Vagina (tissue), 2 donors: ENCODE results near the gene PZP. TPM values are rescaled to one million over a fixed set of nuclear protein-coding genes. Genes with fewer than 3 reads are reported as not detected.
"Not testable (repeated sequence)": the region's sequence is repeated elsewhere in the genome, so short reads cannot be mapped to it uniquely, and the experiment has no call there.

Source experiments
- DNase-seq, 2 donors: peaks; one replicate each; pipeline ENCODE4 v3.0.0-alpha.2; 2017; ENCODE audit errors: extremely low spot score in 2 of 2
- H3K27ac ChIP-seq: fragments of 200-600 bp; sonication (generic); one replicate; pipeline ENCODE4 v1.5.1; 2019
- H3K27me3 ChIP-seq: fragments of 200-600 bp; sonication (generic); one replicate; pipeline ENCODE4 v1.5.1; 2019
- H3K36me3 ChIP-seq, 2 donors: fragments of 200-600 bp; sonication (generic); one replicate each; pipeline ENCODE4 v1.5.1; 2017 to 2019
- H3K4me1 ChIP-seq: fragments of 200-600 bp; sonication (generic); one replicate; pipeline ENCODE4 v1.5.1; 2019
- H3K4me3 ChIP-seq, 2 donors: fragments of 200-600 bp; sonication (generic); 1 replicate in 1 of 2; 2 replicates in 1 of 2; pipeline ENCODE4 v1.5.1; 2016 to 2019
- H3K9me3 ChIP-seq: fragments of 200-600 bp; sonication (generic); one replicate; pipeline ENCODE4 v1.5.1; 2019
- POLR2A ChIP-seq, 2 donors: fragments of 450-650 bp; IDR thresholded peaks; one replicate each; pipeline ENCODE4 v1.6.1; 2017; ENCODE audit warnings: antibody characterized with exemption in 2 of 2, mild to moderate bottlenecking in 2 of 2, moderate library complexity in 2 of 2
- POLR2AphosphoS5 ChIP-seq, 2 donors: sonication (generic); formaldehyde crosslinking; IDR thresholded peaks; one replicate each; pipeline ENCODE4 v1.9.0; 2017; ENCODE audit warnings: antibody characterized with exemption in 2 of 2, mild to moderate bottlenecking in 2 of 2, low read depth in 1 of 2; ENCODE audit not compliant: insufficient read depth in 1 of 2
- intact Hi-C: fragments of 100-400 bp; cut with DNase I; formaldehyde crosslinking; loops from one replicate; pipeline ENCODE4 v1.15.1; 2023
- total RNA-seq: library from RNA; depleted of rRNA; stranded (reverse); fragments of >200 nt; gene quantifications from one replicate; pipeline ENCODE4 v1.2.3, GENCODE V29; 2016
- TF ChIP-seq, protein P1 (sequence below), 3 experiments: fragments of 450-650 bp in 2 of 3; fragments of 200-600 bp in 1 of 3; sonication (generic) in 1 of 3; IDR thresholded peaks; one replicate each; pipeline ENCODE4 v1.5.1; 2017 to 2019; ENCODE audit warnings: antibody characterized with exemption in 3 of 3, mild to moderate bottlenecking in 2 of 3, moderate library complexity in 2 of 3

Gene PZP
- total RNA-seq, 1 donor from 2014 or later = not detected

DNA sequence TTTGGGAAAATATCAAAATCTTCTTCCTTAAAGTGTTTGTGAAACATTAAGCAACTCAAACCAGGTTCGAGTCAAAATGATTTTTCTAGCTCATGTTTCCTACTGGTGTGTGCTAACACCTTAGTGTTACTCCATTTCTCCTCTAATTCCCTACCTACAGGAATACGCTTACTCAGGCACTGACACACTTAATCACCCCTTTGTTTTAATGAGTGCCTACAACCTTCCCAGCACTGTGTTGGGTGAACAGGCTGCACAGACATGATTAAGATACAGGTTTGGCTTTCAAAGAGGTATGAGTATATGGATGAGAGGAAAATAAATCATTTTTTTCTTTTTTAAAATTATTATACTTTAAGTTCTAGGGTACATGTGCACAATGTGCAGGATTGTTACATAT lies 15.6 kb upstream of the PZP start:
- Histone ChIP-seq H3K27ac (no peak overlapping the region), H3K4me3 (no peak overlapping the region), H3K27me3 (no peaks in the 10 kb centered on the region), H3K36me3 (no peaks in the 10 kb centered on the region), H3K9me3 (no peaks in the 10 kb centered on the region), H3K4me1 (no peaks in the 10 kb centered on the region)
- TF ChIP-seq, protein P1, sequence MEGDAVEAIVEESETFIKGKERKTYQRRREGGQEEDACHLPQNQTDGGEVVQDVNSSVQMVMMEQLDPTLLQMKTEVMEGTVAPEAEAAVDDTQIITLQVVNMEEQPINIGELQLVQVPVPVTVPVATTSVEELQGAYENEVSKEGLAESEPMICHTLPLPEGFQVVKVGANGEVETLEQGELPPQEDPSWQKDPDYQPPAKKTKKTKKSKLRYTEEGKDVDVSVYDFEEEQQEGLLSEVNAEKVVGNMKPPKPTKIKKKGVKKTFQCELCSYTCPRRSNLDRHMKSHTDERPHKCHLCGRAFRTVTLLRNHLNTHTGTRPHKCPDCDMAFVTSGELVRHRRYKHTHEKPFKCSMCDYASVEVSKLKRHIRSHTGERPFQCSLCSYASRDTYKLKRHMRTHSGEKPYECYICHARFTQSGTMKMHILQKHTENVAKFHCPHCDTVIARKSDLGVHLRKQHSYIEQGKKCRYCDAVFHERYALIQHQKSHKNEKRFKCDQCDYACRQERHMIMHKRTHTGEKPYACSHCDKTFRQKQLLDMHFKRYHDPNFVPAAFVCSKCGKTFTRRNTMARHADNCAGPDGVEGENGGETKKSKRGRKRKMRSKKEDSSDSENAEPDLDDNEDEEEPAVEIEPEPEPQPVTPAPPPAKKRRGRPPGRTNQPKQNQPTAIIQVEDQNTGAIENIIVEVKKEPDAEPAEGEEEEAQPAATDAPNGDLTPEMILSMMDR (IDR thresholded peaks at IDR 0.05) = no peak
- no peak for TF ChIP-seq POLR2AphosphoS5 (IDR thresholded peaks at IDR 0.05; ENCODE audit: insufficient read depth in 1 of 2, low read depth in 1 of 2)
- no peak for TF ChIP-seq POLR2A (IDR thresholded peaks at IDR 0.05)
- intact Hi-C loops = no loop called here
- DNase-seq = no peak

DNA sequence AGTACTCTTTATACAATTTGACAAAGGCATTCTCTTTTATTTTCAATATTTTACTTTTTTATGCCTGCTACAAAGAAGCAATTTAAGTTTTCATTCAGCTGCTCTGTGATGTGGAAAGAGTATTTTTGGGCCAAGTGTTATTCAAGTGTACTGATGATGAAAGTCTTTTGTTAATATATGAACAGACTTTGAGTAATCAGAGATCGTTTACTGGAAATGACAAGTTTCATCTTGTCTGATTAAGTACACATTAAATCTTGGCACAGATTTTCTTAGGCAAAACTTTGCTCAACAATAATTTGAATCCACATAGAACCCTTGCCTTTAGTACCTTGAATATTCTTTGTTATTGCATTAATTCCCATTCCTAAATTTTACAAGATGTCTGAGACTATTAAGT lies 13.3 kb upstream of the PZP start:
- Histone ChIP-seq H3K27me3 (no peaks in the 10 kb centered on the region), H3K36me3 (no peaks in the 10 kb centered on the region), H3K27ac (no peak overlapping the region), H3K4me3 (no peak overlapping the region), H3K4me1 (no peaks in the 10 kb centered on the region), H3K9me3 (no peaks in the 10 kb centered on the region)
- intact Hi-C loops = no loop called here
- TF ChIP-seq, protein P1 (IDR thresholded peaks at IDR 0.05) = no peak
- TF ChIP-seq POLR2A (IDR thresholded peaks at IDR 0.05) = no peak
- peak; percentile 22 to 83 for TF ChIP-seq POLR2AphosphoS5 (IDR thresholded peaks at IDR 0.05; ENCODE audit: insufficient read depth in 1 of 2, low read depth in 1 of 2)
- DNase-seq = no peak

DNA sequence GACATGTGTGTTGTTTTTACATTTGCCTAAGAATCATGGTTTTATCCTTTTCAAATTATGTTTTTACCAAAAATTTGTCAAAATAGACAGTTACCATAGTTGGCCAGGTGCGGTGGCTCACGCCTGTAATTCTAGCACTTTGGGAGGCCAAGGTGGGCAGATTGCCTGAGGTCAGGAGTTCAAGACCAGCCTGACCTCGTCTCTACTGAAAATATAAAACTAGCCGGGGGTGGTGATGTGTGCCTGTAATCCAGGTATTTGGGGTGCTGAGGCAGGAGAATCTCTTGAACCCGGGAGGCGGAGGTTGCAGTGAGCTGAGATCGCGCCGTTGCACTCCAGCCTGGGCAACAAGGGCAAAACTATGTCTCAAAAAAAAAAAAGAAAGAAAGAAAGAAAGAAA lies 12.8 kb upstream of the PZP start:
- DNase-seq, intact Hi-C loops, H3K27me3 ChIP-seq, H3K27ac ChIP-seq, H3K4me1 ChIP-seq, H3K4me3 ChIP-seq, H3K9me3 ChIP-seq, H3K36me3 ChIP-seq: not testable (repeated sequence)

DNA sequence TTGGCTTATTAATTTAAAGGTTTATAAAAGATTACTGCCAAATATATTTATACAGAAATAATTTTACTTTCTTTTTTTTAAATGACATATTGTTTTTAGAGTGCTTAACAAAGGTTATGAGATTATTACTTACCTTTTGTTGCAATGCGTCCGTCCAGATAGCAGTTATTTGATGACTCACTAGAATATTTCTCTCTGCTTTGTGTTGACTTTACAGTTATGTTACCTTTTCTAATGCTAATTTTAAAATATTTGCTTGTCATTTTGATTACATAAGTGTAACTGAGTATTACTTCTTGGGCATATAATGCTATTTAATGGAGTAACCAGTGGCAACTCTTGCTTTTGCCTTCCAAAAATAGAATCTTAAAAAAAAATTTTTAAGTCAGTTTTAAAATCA lies 6.3 kb upstream of the PZP start:
- H3K9me3 ChIP-seq = no peaks in the 10 kb centered on the region
- intact Hi-C loops = no loop called here
- H3K27me3 ChIP-seq = no peaks in the 10 kb centered on the region
- TF ChIP-seq POLR2AphosphoS5 (IDR thresholded peaks at IDR 0.05; ENCODE audit: insufficient read depth in 1 of 2, low read depth in 1 of 2) (no peak), POLR2A (IDR thresholded peaks at IDR 0.05) (no peak)
- TF ChIP-seq, protein P1 (IDR thresholded peaks at IDR 0.05) = no peak
- H3K36me3 ChIP-seq = no peaks in the 10 kb centered on the region
- DNase-seq = no peak
- H3K4me1 ChIP-seq = no peaks in the 10 kb centered on the region
- no peak overlapping the region for H3K4me3 ChIP-seq
- no peak overlapping the region for H3K27ac ChIP-seq

DNA sequence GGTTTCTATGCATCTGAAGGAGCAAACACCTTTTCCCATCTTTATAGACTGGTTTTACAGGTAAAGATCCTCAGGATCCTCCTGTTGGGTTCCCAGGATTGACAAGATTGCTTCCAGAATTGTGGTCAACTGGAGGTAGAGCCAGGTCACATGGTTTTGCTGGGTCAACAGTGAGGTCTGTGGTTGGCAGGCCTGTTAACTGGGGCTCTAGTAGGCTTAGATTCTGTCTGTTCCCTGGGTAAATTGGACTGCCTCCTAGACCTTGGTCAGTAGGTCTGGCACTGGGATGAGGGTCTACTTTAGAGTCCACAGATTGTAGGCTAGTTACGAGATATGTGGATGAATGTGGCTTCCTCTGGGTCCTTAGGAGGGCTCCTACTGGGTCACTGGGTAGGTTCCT lies 3.5 kb upstream of the PZP start:
- intact Hi-C loops = no loop called here
- H3K27ac ChIP-seq = no peak overlapping the region
- H3K27me3 ChIP-seq = no peaks in the 10 kb centered on the region
- no peaks in the 10 kb centered on the region for H3K36me3 ChIP-seq
- H3K4me1 ChIP-seq = no peaks in the 10 kb centered on the region
- H3K4me3 ChIP-seq = no peak overlapping the region
- no peaks in the 10 kb centered on the region for H3K9me3 ChIP-seq
- DNase-seq = no peak
- TF ChIP-seq POLR2A (IDR thresholded peaks at IDR 0.05) (no peak), POLR2AphosphoS5 (IDR thresholded peaks at IDR 0.05; ENCODE audit: insufficient read depth in 1 of 2, low read depth in 1 of 2) (no peak)
- TF ChIP-seq, protein P1 (IDR thresholded peaks at IDR 0.05) = no peak

DNA sequence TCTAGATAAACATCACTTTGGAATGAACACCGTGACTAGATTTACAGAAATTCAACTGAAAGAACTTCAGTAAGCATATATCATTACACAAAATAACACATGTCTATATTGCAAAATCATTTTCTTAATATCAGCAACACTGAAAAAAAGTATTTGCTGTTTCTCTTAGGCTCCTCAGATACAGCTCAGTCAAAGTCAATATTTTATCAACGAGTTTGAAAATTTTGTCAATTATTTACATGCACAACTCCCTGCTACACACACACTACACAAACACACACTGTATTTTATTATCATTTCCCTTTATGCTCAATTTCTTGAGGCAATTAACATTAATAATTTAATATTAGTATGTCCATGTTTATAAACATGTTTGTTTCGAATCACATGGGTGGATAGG lies 3.8 kb downstream of the PZP start:
- no peak for DNase-seq
- TF ChIP-seq, protein P1 (IDR thresholded peaks at IDR 0.05) = no peak
- no peak for TF ChIP-seq POLR2A (IDR thresholded peaks at IDR 0.05)
- no peak for TF ChIP-seq POLR2AphosphoS5 (IDR thresholded peaks at IDR 0.05; ENCODE audit: insufficient read depth in 1 of 2, low read depth in 1 of 2)
- no peak overlapping the region for H3K27ac ChIP-seq
- no peaks in the 10 kb centered on the region for H3K4me1 ChIP-seq
- H3K4me3 ChIP-seq = no peak overlapping the region
- H3K9me3 ChIP-seq = no peaks in the 10 kb centered on the region
- intact Hi-C loops = no loop called here
- no peaks in the 10 kb centered on the region for H3K36me3 ChIP-seq
- no peaks in the 10 kb centered on the region for H3K27me3 ChIP-seq
